ENCODE measurements around the gene UNC93A.
"Not testable (repeated sequence)": the region's sequence is repeated elsewhere in the genome, so short reads cannot be mapped to it uniquely, and the experiment has no call there.

The UNC93A gene

GRCh38 chr6:167272696-167273379, 18.3 kb upstream of the UNC93A start:
- H3K36me3 ChIP-seq (ENCODE audit: control insufficient read depth in 2 of 2, insufficient read depth in 2 of 2, low read length in 2 of 2) = no peaks in the 10 kb centered on the region
- no peaks in the 10 kb centered on the region for H3K4me1 ChIP-seq (ENCODE audit: control insufficient read depth, insufficient read depth, low read length)
- peaks cover under 1 to 7% of the 10 kb centered on the region in 2 donors for H3K27me3 ChIP-seq (ENCODE audit: control insufficient read depth in 1 of 2, insufficient read depth in 2 of 2, low read length in 2 of 2)
- H3K27ac ChIP-seq (ENCODE audit: low read length) = no peak overlapping the region
- H3K9ac ChIP-seq (ENCODE audit: low read length in 2 of 2) = no peak overlapping the region
- H3K9me3 ChIP-seq (ENCODE audit: control insufficient read depth in 2 of 2, low read length in 2 of 2) = no peaks in the 10 kb centered on the region
- no peak overlapping the region for H3K4me3 ChIP-seq (ENCODE audit: low read length in 2 of 2)

GRCh38 chr6:167274270-167274669, 16.8 kb upstream of the UNC93A start:
- Histone ChIP-seq H3K36me3 (ENCODE audit: control insufficient read depth in 2 of 2, insufficient read depth in 2 of 2, low read length in 2 of 2) (no peaks in the 10 kb centered on the region), H3K9me3 (ENCODE audit: control insufficient read depth in 2 of 2, low read length in 2 of 2) (no peaks in the 10 kb centered on the region), H3K9ac (ENCODE audit: low read length in 2 of 2) (no peak overlapping the region), H3K4me1 (ENCODE audit: control insufficient read depth, insufficient read depth, low read length) (no peaks in the 10 kb centered on the region), H3K27ac (ENCODE audit: low read length) (no peak overlapping the region), H3K27me3 (ENCODE audit: control insufficient read depth in 1 of 2, insufficient read depth in 2 of 2, low read length in 2 of 2) (peaks cover 3 to 7% of the 10 kb centered on the region in 2 donors), H3K4me3 (ENCODE audit: low read length in 2 of 2) (no peak overlapping the region)

GRCh38 chr6:167275001-167275400, 16.1 kb upstream of the UNC93A start:
- Histone ChIP-seq H3K27me3 (ENCODE audit: control insufficient read depth in 1 of 2, insufficient read depth in 2 of 2, low read length in 2 of 2) (peaks cover 3 to 7% of the 10 kb centered on the region in 2 donors), H3K36me3 (ENCODE audit: control insufficient read depth in 2 of 2, insufficient read depth in 2 of 2, low read length in 2 of 2) (no peaks in the 10 kb centered on the region), H3K4me1 (ENCODE audit: control insufficient read depth, insufficient read depth, low read length) (no peaks in the 10 kb centered on the region), H3K9ac (ENCODE audit: low read length in 2 of 2) (no peak overlapping the region), H3K27ac (ENCODE audit: low read length) (no peak overlapping the region), H3K9me3 (ENCODE audit: control insufficient read depth in 2 of 2, low read length in 2 of 2) (no peaks in the 10 kb centered on the region), H3K4me3 (ENCODE audit: low read length in 2 of 2) (no peak overlapping the region)

GRCh38 chr6:167275436-167275835, 15.7 kb upstream of the UNC93A start:
- Histone ChIP-seq H3K27me3 (ENCODE audit: control insufficient read depth in 1 of 2, insufficient read depth in 2 of 2, low read length in 2 of 2) (peaks cover 3 to 7% of the 10 kb centered on the region in 2 donors), H3K4me1 (ENCODE audit: control insufficient read depth, insufficient read depth, low read length) (no peaks in the 10 kb centered on the region), H3K36me3 (ENCODE audit: control insufficient read depth in 2 of 2, insufficient read depth in 2 of 2, low read length in 2 of 2) (no peaks in the 10 kb centered on the region), H3K4me3 (ENCODE audit: low read length in 2 of 2) (no peak overlapping the region), H3K9ac (ENCODE audit: low read length in 2 of 2) (no peak overlapping the region), H3K9me3 (ENCODE audit: control insufficient read depth in 2 of 2, low read length in 2 of 2) (no peaks in the 10 kb centered on the region), H3K27ac (ENCODE audit: low read length) (no peak overlapping the region)

- H3K9me3 ChIP-seq (ENCODE audit: control insufficient read depth in 2 of 2, low read length in 2 of 2) = no peaks in the 10 kb centered on the region
- H3K9ac ChIP-seq (ENCODE audit: low read length in 2 of 2) = no peak overlapping the region
- no peak overlapping the region for H3K27ac ChIP-seq (ENCODE audit: low read length)
- H3K36me3 ChIP-seq (ENCODE audit: control insufficient read depth in 2 of 2, insufficient read depth in 2 of 2, low read length in 2 of 2) = no peaks in the 10 kb centered on the region
- H3K27me3 ChIP-seq (ENCODE audit: control insufficient read depth in 1 of 2, insufficient read depth in 2 of 2, low read length in 2 of 2) = peaks cover 3 to 7% of the 10 kb centered on the region in 2 donors
- no peak overlapping the region for H3K4me3 ChIP-seq (ENCODE audit: low read length in 2 of 2)
- H3K4me1 ChIP-seq (ENCODE audit: control insufficient read depth, insufficient read depth, low read length) = no peaks in the 10 kb centered on the region
These were observed 14.2 kb upstream of the UNC93A start for GRCh38 chr6:167276772-167277533.

- H3K4me1 ChIP-seq (ENCODE audit: control insufficient read depth, insufficient read depth, low read length); H3K4me3 ChIP-seq (ENCODE audit: low read length in 2 of 2); H3K27ac ChIP-seq (ENCODE audit: low read length); H3K9me3 ChIP-seq (ENCODE audit: control insufficient read depth in 2 of 2, low read length in 2 of 2); H3K36me3 ChIP-seq (ENCODE audit: control insufficient read depth in 2 of 2, insufficient read depth in 2 of 2, low read length in 2 of 2); H3K27me3 ChIP-seq (ENCODE audit: control insufficient read depth in 1 of 2, insufficient read depth in 2 of 2, low read length in 2 of 2); H3K9ac ChIP-seq (ENCODE audit: low read length in 2 of 2): not testable (repeated sequence)
These were observed 12.8 kb upstream of the UNC93A start for GRCh38 chr6:167278173-167278940.

- H3K9me3 ChIP-seq (ENCODE audit: control insufficient read depth in 2 of 2, low read length in 2 of 2) = no peaks in the 10 kb centered on the region
- H3K4me3 ChIP-seq (ENCODE audit: low read length in 2 of 2) = no peak overlapping the region
- H3K27ac ChIP-seq (ENCODE audit: low read length) = no peak overlapping the region
- H3K36me3 ChIP-seq (ENCODE audit: control insufficient read depth in 2 of 2, insufficient read depth in 2 of 2, low read length in 2 of 2) = no peaks in the 10 kb centered on the region
- peaks cover 3 to 7% of the 10 kb centered on the region in 2 donors for H3K27me3 ChIP-seq (ENCODE audit: control insufficient read depth in 1 of 2, insufficient read depth in 2 of 2, low read length in 2 of 2)
- H3K4me1 ChIP-seq (ENCODE audit: control insufficient read depth, insufficient read depth, low read length) = no peaks in the 10 kb centered on the region
- no peak overlapping the region for H3K9ac ChIP-seq (ENCODE audit: low read length in 2 of 2)
These were observed 11.2 kb upstream of the UNC93A start for GRCh38 chr6:167279766-167280446.

- not testable (repeated sequence) for H3K27ac ChIP-seq (ENCODE audit: low read length); H3K4me3 ChIP-seq (ENCODE audit: low read length in 2 of 2); H3K9me3 ChIP-seq (ENCODE audit: control insufficient read depth in 2 of 2, low read length in 2 of 2); H3K27me3 ChIP-seq (ENCODE audit: control insufficient read depth in 1 of 2, insufficient read depth in 2 of 2, low read length in 2 of 2); H3K36me3 ChIP-seq (ENCODE audit: control insufficient read depth in 2 of 2, insufficient read depth in 2 of 2, low read length in 2 of 2); H3K9ac ChIP-seq (ENCODE audit: low read length in 2 of 2); H3K4me1 ChIP-seq (ENCODE audit: control insufficient read depth, insufficient read depth, low read length)
These were observed 10.6 kb upstream of the UNC93A start for GRCh38 chr6:167280466-167280865.

- no peak overlapping the region for H3K4me3 ChIP-seq (ENCODE audit: low read length in 2 of 2)
- peaks cover 0 to 3% of the 10 kb centered on the region in 2 donors for H3K27me3 ChIP-seq (ENCODE audit: control insufficient read depth in 1 of 2, insufficient read depth in 2 of 2, low read length in 2 of 2)
- H3K9me3 ChIP-seq (ENCODE audit: control insufficient read depth in 2 of 2, low read length in 2 of 2) = no peaks in the 10 kb centered on the region
- no peak overlapping the region for H3K9ac ChIP-seq (ENCODE audit: low read length in 2 of 2)
- no peak overlapping the region for H3K27ac ChIP-seq (ENCODE audit: low read length)
- no peaks in the 10 kb centered on the region for H3K36me3 ChIP-seq (ENCODE audit: control insufficient read depth in 2 of 2, insufficient read depth in 2 of 2, low read length in 2 of 2)
- no peaks in the 10 kb centered on the region for H3K4me1 ChIP-seq (ENCODE audit: control insufficient read depth, insufficient read depth, low read length)
These were observed 8.9 kb upstream of the UNC93A start for GRCh38 chr6:167282165-167282564.

- not testable (repeated sequence) for H3K27ac ChIP-seq (ENCODE audit: low read length); H3K36me3 ChIP-seq (ENCODE audit: control insufficient read depth in 2 of 2, insufficient read depth in 2 of 2, low read length in 2 of 2); H3K27me3 ChIP-seq (ENCODE audit: control insufficient read depth in 1 of 2, insufficient read depth in 2 of 2, low read length in 2 of 2); H3K9ac ChIP-seq (ENCODE audit: low read length in 2 of 2); H3K4me1 ChIP-seq (ENCODE audit: control insufficient read depth, insufficient read depth, low read length); H3K4me3 ChIP-seq (ENCODE audit: low read length in 2 of 2); H3K9me3 ChIP-seq (ENCODE audit: control insufficient read depth in 2 of 2, low read length in 2 of 2)
These were observed 6.5 kb upstream of the UNC93A start for GRCh38 chr6:167284565-167284964.

All from stomach smooth muscle (tissue), 2 donors.